ENCODE data around the gene CHD5.

Gene CHD5

GRCh38 chr1:6121651-6122370 is 58.3 kb downstream of the CHD5 start:
- no peaks in the 10 kb centered on the region for H3K27me3 ChIP-seq (replicated peaks)
- H3K27ac ChIP-seq: no peak overlapping the region
- no peak overlapping the region for H3K4me3 ChIP-seq (ENCODE audit: low read depth, low read length)
- no peak for DNase-seq
- no peaks in the 10 kb centered on the region for H3K36me3 ChIP-seq (replicated peaks)
- in situ Hi-C loops (cut with HindIII; ENCODE audit: low pct_ligation_motif_present, low sequenced_read_pairs): no loop called here
- TF ChIP-seq, protein P1, sequence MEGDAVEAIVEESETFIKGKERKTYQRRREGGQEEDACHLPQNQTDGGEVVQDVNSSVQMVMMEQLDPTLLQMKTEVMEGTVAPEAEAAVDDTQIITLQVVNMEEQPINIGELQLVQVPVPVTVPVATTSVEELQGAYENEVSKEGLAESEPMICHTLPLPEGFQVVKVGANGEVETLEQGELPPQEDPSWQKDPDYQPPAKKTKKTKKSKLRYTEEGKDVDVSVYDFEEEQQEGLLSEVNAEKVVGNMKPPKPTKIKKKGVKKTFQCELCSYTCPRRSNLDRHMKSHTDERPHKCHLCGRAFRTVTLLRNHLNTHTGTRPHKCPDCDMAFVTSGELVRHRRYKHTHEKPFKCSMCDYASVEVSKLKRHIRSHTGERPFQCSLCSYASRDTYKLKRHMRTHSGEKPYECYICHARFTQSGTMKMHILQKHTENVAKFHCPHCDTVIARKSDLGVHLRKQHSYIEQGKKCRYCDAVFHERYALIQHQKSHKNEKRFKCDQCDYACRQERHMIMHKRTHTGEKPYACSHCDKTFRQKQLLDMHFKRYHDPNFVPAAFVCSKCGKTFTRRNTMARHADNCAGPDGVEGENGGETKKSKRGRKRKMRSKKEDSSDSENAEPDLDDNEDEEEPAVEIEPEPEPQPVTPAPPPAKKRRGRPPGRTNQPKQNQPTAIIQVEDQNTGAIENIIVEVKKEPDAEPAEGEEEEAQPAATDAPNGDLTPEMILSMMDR (IDR thresholded peaks at IDR 0.05; ENCODE audit: low read depth, low read length, missing control alignments): no peak

GRCh38 chr1:6121021-6121421 is 59.1 kb downstream of the CHD5 start:
- no peaks in the 10 kb centered on the region for H3K27me3 ChIP-seq (replicated peaks)

GRCh38 chr1:6118415-6118814 is 61.7 kb downstream of the CHD5 start:
- in situ Hi-C loops (cut with HindIII; ENCODE audit: low pct_ligation_motif_present, low sequenced_read_pairs): no loop called here
- H3K27me3 ChIP-seq (replicated peaks): no peaks in the 10 kb centered on the region
- H3K4me3 ChIP-seq (ENCODE audit: low read depth, low read length): no peak overlapping the region
- no peak overlapping the region for H3K27ac ChIP-seq
- no peaks in the 10 kb centered on the region for H3K36me3 ChIP-seq (replicated peaks)
- DNase-seq: no peak
- TF ChIP-seq, protein P1 (IDR thresholded peaks at IDR 0.05; ENCODE audit: low read depth, low read length, missing control alignments): no peak

More at GRCh38 chr1:6121021-6121421, 59.1 kb downstream of the CHD5 start:
- DNase-seq: no peak
- Histone ChIP-seq H3K27ac (no peak overlapping the region), H3K36me3 (replicated peaks) (no peaks in the 10 kb centered on the region), H3K4me3 (ENCODE audit: low read depth, low read length) (no peak overlapping the region)
- in situ Hi-C loops (cut with HindIII; ENCODE audit: low pct_ligation_motif_present, low sequenced_read_pairs): no loop called here
- TF ChIP-seq, protein P1 (IDR thresholded peaks at IDR 0.05; ENCODE audit: low read depth, low read length, missing control alignments): no peak

GRCh38 chr1:6117624-6118023 is 62.5 kb downstream of the CHD5 start:
- TF ChIP-seq, protein P1 (IDR thresholded peaks at IDR 0.05; ENCODE audit: low read depth, low read length, missing control alignments): no peak
- Histone ChIP-seq H3K27me3 (replicated peaks) (no peaks in the 10 kb centered on the region), H3K4me3 (ENCODE audit: low read depth, low read length) (no peak overlapping the region), H3K36me3 (replicated peaks) (no peaks in the 10 kb centered on the region), H3K27ac (no peak overlapping the region)
- in situ Hi-C loops (cut with HindIII; ENCODE audit: low pct_ligation_motif_present, low sequenced_read_pairs): no loop called here
- DNase-seq: no peak

GRCh38 chr1:6117064-6117463 is 63.1 kb downstream of the CHD5 start:
- no peaks in the 10 kb centered on the region for H3K27me3 ChIP-seq (replicated peaks)
- no peak for DNase-seq
- H3K27ac ChIP-seq: no peak overlapping the region
- TF ChIP-seq, protein P1 (IDR thresholded peaks at IDR 0.05; ENCODE audit: low read depth, low read length, missing control alignments): no peak
- H3K4me3 ChIP-seq (ENCODE audit: low read depth, low read length): no peak overlapping the region
- in situ Hi-C loops (cut with HindIII; ENCODE audit: low pct_ligation_motif_present, low sequenced_read_pairs): no loop called here
- H3K36me3 ChIP-seq (replicated peaks): no peaks in the 10 kb centered on the region

DNA sequence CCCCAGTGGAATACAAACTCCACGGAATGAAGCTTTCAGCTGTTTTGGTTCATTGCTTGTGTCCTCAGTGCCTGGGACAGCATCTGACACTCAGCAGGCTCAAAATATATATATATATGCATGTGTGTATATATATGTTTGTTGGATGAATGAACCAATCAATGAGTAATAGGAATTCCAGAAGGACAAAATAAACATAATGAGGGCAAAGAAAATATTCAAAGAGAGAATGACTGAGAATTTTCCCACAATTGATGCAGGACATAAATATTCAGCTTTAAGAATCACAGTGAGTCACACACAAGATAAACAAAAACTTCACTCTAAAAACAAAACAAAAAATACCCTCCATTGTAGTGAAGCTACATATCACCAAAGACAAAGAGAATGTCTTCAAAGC is 64.0 kb downstream of the CHD5 start:
- Histone ChIP-seq H3K27me3 (replicated peaks) (no peaks in the 10 kb centered on the region), H3K36me3 (replicated peaks) (no peaks in the 10 kb centered on the region), H3K27ac (no peak overlapping the region), H3K4me3 (ENCODE audit: low read depth, low read length) (no peak overlapping the region)
- TF ChIP-seq, protein P1 (IDR thresholded peaks at IDR 0.05; ENCODE audit: low read depth, low read length, missing control alignments): no peak
- in situ Hi-C loops (cut with HindIII; ENCODE audit: low pct_ligation_motif_present, low sequenced_read_pairs): no loop called here
- no peak for DNase-seq
